ENCODE data around the gene SH3BP1.

GRCh38 chr22:37627545-37627944 lies 11.9 kb upstream of the SH3BP1 start:
- TF ChIP-seq CTCF (conservative IDR thresholded peaks at IDR 0.05; ENCODE audit: low read depth in 2 of 2) = no peak
- TF ChIP-seq EZH2 (IDR thresholded peaks at IDR 0.05; ENCODE audit: low read depth, unreplicated experiment) = no peak
- TF ChIP-seq POLR2AphosphoS5 (IDR thresholded peaks at IDR 0.05; ENCODE audit: low read depth) = no peak
- TF ChIP-seq NANOG (IDR thresholded peaks at IDR 0.05; ENCODE audit: borderline replicate concordance) = no peak
- no peak for TF ChIP-seq REST (IDR thresholded peaks at IDR 0.05; ENCODE audit: unreplicated experiment)
- no peak for TF ChIP-seq ETS1 (IDR thresholded peaks at IDR 0.05)
- no peak for TF ChIP-seq ZNF331 (CRISPR knock-in tag; IDR thresholded peaks at IDR 0.05; ENCODE audit: low read depth)
- TF ChIP-seq JUNB (IDR thresholded peaks at IDR 0.05; ENCODE audit: unreplicated experiment) = no peak
- no peak for TF ChIP-seq EZH2phosphoT487 (IDR thresholded peaks at IDR 0.05; ENCODE audit: unreplicated experiment)

Data from GM23338 (cell line).